B cell (primary cell): ENCODE results near the gene CLEC18B. TPM values are rescaled to one million over a fixed set of nuclear protein-coding genes. Genes with fewer than 3 reads are reported as not detected.
"Not testable (repeated sequence)": the region's sequence is repeated elsewhere in the genome, so short reads cannot be mapped to it uniquely, and the experiment has no call there.

Source experiments
- ATAC-seq: fragments of 200-7000 bp; cut with Tn5 transposase; one replicate; pipeline ENCODE4 v1.10.0; 2021; ENCODE audit warnings: low read depth, mild to moderate bottlenecking, moderate number of reproducible peaks, moderate library complexity
- CTCF ChIA-PET: fragments of 350-600 bp; sonication (Branson Sonifier 250); formaldehyde crosslinking; loops from one replicate; lab custom pipeline; 2021; ENCODE audit warnings: antibody characterized with exemption, inconsistent platforms; lab: Charles Lee
- POLR2A ChIA-PET: fragments of 350-600 bp; sonication (Branson Sonifier 250); formaldehyde crosslinking; loops from one replicate; lab custom pipeline; 2021; ENCODE audit warnings: antibody characterized with exemption; lab: Charles Lee
- DNase-seq: peaks from one replicate; pipeline ENCODE4 v3.0.0; 2013
- H2AFZ ChIP-seq: 2 replicates; pipeline ENCODE4 v1.6.1; 2012; ENCODE audit warnings: mild to moderate bottlenecking, low read depth, low read length; ENCODE audit not compliant: insufficient read depth, poor library complexity, severe bottlenecking
- H3K27ac ChIP-seq, 2 donors: 1 replicate in 1 of 2; 2 replicates in 1 of 2; pipeline ENCODE4 v1.5.1; 2012 to 2013; ENCODE audit warnings: low read length in 2 of 2, mild to moderate bottlenecking in 2 of 2, moderate library complexity in 1 of 2
- H3K27me3 ChIP-seq, 4 experiments: fragments of 200-600 bp in 1 of 4; sonication (generic) in 1 of 4; replicated peaks in 1 of 4; 1 replicate in 2 of 4; 2 replicates in 2 of 4; pipeline versions ENCODE4 v1.6.1 to v1.7.0; 2013 to 2016; ENCODE audit warnings: low read length in 3 of 4, mild to moderate bottlenecking in 2 of 4, mixed read lengths in 1 of 4, moderate library complexity in 1 of 4; ENCODE audit not compliant: insufficient read depth in 4 of 4, control insufficient read depth in 3 of 4; ENCODE audit errors: control extremely low read depth in 1 of 4
- H3K36me3 ChIP-seq, 2 experiments: replicated peaks in 1 of 2; 1 replicate in 1 of 2; 2 replicates in 1 of 2; pipeline versions ENCODE4 v1.6.1 to v1.7.1; 2013; ENCODE audit warnings: low read length in 1 of 2; ENCODE audit not compliant: insufficient read depth in 2 of 2, control insufficient read depth in 1 of 2; ENCODE audit errors: control extremely low read depth in 1 of 2, extremely low read depth in 1 of 2
- H3K4me1 ChIP-seq, 2 donors: fragments of 200-600 bp in 1 of 2; sonication (generic) in 1 of 2; 1 replicate in 1 of 2; 2 replicates in 1 of 2; pipeline versions ENCODE4 v1.5.1 to v1.6.1; 2013 to 2017; ENCODE audit warnings: low read length in 2 of 2; ENCODE audit not compliant: control insufficient read depth in 2 of 2, insufficient read depth in 2 of 2
- H3K4me2 ChIP-seq: replicated peaks from 2 replicates; pipeline ENCODE3; 2012; ENCODE audit warnings: mild to moderate bottlenecking, low read depth, low read length; ENCODE audit not compliant: poor library complexity, severe bottlenecking
- H3K4me3 ChIP-seq, 5 experiments: fragments of 200-600 bp in 1 of 5; sonication (generic) in 1 of 5; 1 replicate in 3 of 5; 2 replicates in 2 of 5; pipeline versions ENCODE4 v1.5.1 to v1.7.0; 2011 to 2016; ENCODE audit warnings: low read length in 4 of 5, mild to moderate bottlenecking in 4 of 5, low read depth in 2 of 5, control low read depth in 1 of 5, moderate library complexity in 1 of 5; ENCODE audit not compliant: insufficient read depth in 1 of 5; ENCODE audit errors: control extremely low read depth in 1 of 5, extremely low read depth in 1 of 5
- H3K79me2 ChIP-seq: fragments of 200-600 bp; sonication (generic); one replicate; pipeline ENCODE4 v1.6.0; 2016; ENCODE audit warnings: low read length; ENCODE audit not compliant: control insufficient read depth, insufficient read depth
- H3K9ac ChIP-seq: fragments of 200-600 bp; sonication (generic); 2 replicates; pipeline ENCODE4 v1.6.1; 2017; ENCODE audit warnings: mild to moderate bottlenecking, low read length, moderate library complexity
- H3K9me3 ChIP-seq, 3 donors: one replicate each; pipeline versions ENCODE4 v1.6.1 to v1.7.1; 2013; ENCODE audit warnings: low read length in 2 of 3; ENCODE audit not compliant: control insufficient read depth in 2 of 3, insufficient read depth in 1 of 3; ENCODE audit errors: control extremely low read depth in 1 of 3
- H4K20me1 ChIP-seq: 2 replicates; pipeline ENCODE4 v1.6.0; 2012; ENCODE audit warnings: mild to moderate bottlenecking, low read length; ENCODE audit not compliant: insufficient read depth, control insufficient read depth, poor library complexity, severe bottlenecking
- H3K27ac Mint-ChIP-seq: one replicate; pipeline ENCODE4 v1.8.0; 2021; ENCODE audit warnings: mixed read lengths
- H3K27me3 Mint-ChIP-seq: one replicate; pipeline ENCODE4 v1.8.0; 2021; ENCODE audit warnings: mixed read lengths
- H3K4me1 Mint-ChIP-seq: one replicate; pipeline ENCODE4 v1.8.0; 2021; ENCODE audit warnings: mixed read lengths
- H3K4me3 Mint-ChIP-seq: one replicate; pipeline ENCODE4 v1.8.0; 2021; ENCODE audit warnings: mixed read lengths
- H3K9me3 Mint-ChIP-seq: one replicate; pipeline ENCODE4 v1.8.0; 2022; ENCODE audit warnings: mixed read lengths; ENCODE audit not compliant: insufficient read depth
- EZH2 ChIP-seq: IDR thresholded peaks from 2 replicates; pipeline ENCODE4 v1.6.1; 2012; ENCODE audit warnings: borderline replicate concordance, low read depth, mild to moderate bottlenecking, moderate library complexity, low read length; ENCODE audit not compliant: insufficient read depth, poor library complexity, severe bottlenecking
- WGBS: methylation state at CpG from one replicate; pipeline ENCODE4 v1.1.5; 2013; ENCODE audit warnings: missing lambda C conversion rate; ENCODE audit not compliant: insufficient coverage; 5-methylcytosine and 5-hydroxymethylcytosine counted together
- intact Hi-C: fragments of 100-400 bp; cut with micrococcal nuclease; formaldehyde crosslinking; loops from one replicate; pipeline ENCODE4 v1.10.0; 2022
- polyA plus RNA-seq: library from polyadenylated mRNA; depleted of rRNA; stranded (reverse); fragments of >200 nt; gene quantifications from 2 replicates; pipeline ENCODE4 v1.2.3, GENCODE V29; 2012
- total RNA-seq, 2 donors: library from RNA; stranded (reverse); fragments of 120-200 nt in 1 of 2; gene quantifications; 1 replicate in 1 of 2; 2 replicates in 1 of 2; pipeline versions ENCODE4 v1.2.3 to v1.2.4, GENCODE V29; 2013 to 2022
- TF ChIP-seq, protein P1 (sequence below): fragments of 200-600 bp; IDR thresholded peaks from one replicate; pipeline ENCODE4 v1.8.0; 2022; ENCODE audit warnings: antibody characterized with exemption, mild to moderate bottlenecking

Gene CLEC18B
- total and polyA plus RNA-seq, 2 donors (not counting 1 experiment from before 2014, with no cell fraction given) = 1.0 to 1.6 TPM

DNA sequence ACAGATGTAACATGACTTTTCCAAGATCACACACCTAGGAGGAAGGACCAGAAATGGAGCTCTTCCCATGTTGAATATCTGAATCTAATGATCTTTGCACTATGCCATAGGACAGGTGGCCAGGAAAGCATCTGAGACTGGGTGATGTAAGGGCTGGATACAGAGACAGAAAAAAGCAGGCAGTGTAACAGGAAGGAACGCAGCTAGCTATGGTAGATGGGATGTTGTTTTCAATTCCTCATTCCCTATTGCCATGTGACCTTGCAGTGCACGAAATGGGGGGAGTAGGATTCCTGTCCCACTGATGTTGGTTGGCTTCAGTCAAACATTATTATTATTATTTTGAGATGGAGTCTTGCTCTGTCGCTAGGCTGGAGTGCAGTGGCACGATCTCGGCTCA, 48.9 kb downstream of the CLEC18B start:
- Mint-ChIP-seq H3K9me3 (no peaks in the 10 kb centered on the region), H3K4me3 (no peak overlapping the region), H3K27me3 (no peaks in the 10 kb centered on the region), H3K27ac (no peak overlapping the region), H3K4me1 (peaks cover 3% of the 10 kb centered on the region)
- Histone ChIP-seq H4K20me1 (no peaks in the 10 kb centered on the region), H3K9me3 (no peaks in the 10 kb centered on the region), H3K27ac (no peak overlapping the region), H3K9ac (no peak overlapping the region), H3K27me3 (no peaks in the 10 kb centered on the region), H3K4me2 (no peak overlapping the region), H3K4me1 (peaks cover 0 to 4% of the 10 kb centered on the region in 2 donors), H3K79me2 (peaks cover 9% of the 10 kb centered on the region), H3K36me3 (no peaks in the 10 kb centered on the region), H3K4me3 (no peak overlapping the region), H2AFZ (no peak overlapping the region)
- no peak for DNase-seq
- CTCF ChIA-PET = no interaction called here
- TF ChIP-seq, protein P1, sequence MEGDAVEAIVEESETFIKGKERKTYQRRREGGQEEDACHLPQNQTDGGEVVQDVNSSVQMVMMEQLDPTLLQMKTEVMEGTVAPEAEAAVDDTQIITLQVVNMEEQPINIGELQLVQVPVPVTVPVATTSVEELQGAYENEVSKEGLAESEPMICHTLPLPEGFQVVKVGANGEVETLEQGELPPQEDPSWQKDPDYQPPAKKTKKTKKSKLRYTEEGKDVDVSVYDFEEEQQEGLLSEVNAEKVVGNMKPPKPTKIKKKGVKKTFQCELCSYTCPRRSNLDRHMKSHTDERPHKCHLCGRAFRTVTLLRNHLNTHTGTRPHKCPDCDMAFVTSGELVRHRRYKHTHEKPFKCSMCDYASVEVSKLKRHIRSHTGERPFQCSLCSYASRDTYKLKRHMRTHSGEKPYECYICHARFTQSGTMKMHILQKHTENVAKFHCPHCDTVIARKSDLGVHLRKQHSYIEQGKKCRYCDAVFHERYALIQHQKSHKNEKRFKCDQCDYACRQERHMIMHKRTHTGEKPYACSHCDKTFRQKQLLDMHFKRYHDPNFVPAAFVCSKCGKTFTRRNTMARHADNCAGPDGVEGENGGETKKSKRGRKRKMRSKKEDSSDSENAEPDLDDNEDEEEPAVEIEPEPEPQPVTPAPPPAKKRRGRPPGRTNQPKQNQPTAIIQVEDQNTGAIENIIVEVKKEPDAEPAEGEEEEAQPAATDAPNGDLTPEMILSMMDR = no peak
- no peak for TF ChIP-seq EZH2
- no peak for ATAC-seq
- intact Hi-C loops = no loop called here
- POLR2A ChIA-PET = no interaction called here
- 100% methylated on average over 3 of the region's 5 CpGs for WGBS

- intact Hi-C loops = not testable (repeated sequence)
These were observed 50.7 kb downstream of the CLEC18B start for GRCh38 chr16:74370338-74371135.

GRCh38 chr16:74368002-74368911, 53.0 kb downstream of the CLEC18B start:
- peak overlapping the region in 4 of 5 experiments; percentile 60 to 77 (median 69) for H3K4me3 ChIP-seq
- H3K79me2 ChIP-seq = peaks cover 46% of the 10 kb centered on the region
- H3K36me3 ChIP-seq, H3K9me3 Mint-ChIP-seq, H3K9me3 ChIP-seq, H3K27me3 Mint-ChIP-seq, POLR2A ChIA-PET, H3K4me1 Mint-ChIP-seq, intact Hi-C loops, H3K27me3 ChIP-seq, CTCF ChIA-PET: not testable (repeated sequence)
- H2AFZ ChIP-seq = peak overlapping the region; percentile 79
- peak overlapping the region; percentile 67 to 86 for H3K27ac ChIP-seq
- DNase-seq (peak; percentile 99), ATAC-seq (peak; percentile 93)
- peak overlapping the region; percentile 67 for H3K9ac ChIP-seq
- Mint-ChIP-seq H3K27ac (peak overlapping the region; percentile 92), H3K4me3 (peak overlapping the region; percentile 89)
- peaks cover 5 to 13% of the 10 kb centered on the region in 2 donors for H3K4me1 ChIP-seq
- under 1% methylated on average over 54 of the region's 81 CpGs for WGBS
- H4K20me1 ChIP-seq = peaks cover 14% of the 10 kb centered on the region
- peak overlapping the region; percentile 69 for H3K4me2 ChIP-seq

More at GRCh38 chr16:74370338-74371135, 50.7 kb downstream of the CLEC18B start:
- H3K4me3 Mint-ChIP-seq, POLR2A ChIA-PET, H3K9ac ChIP-seq, H3K36me3 ChIP-seq, H3K4me2 ChIP-seq, H3K4me3 ChIP-seq, H3K27me3 ChIP-seq, H3K27ac ChIP-seq, DNase-seq, H3K4me1 Mint-ChIP-seq, H3K9me3 ChIP-seq, H3K27ac Mint-ChIP-seq, H4K20me1 ChIP-seq, H3K9me3 Mint-ChIP-seq, H2AFZ ChIP-seq, H3K27me3 Mint-ChIP-seq, CTCF ChIA-PET, ATAC-seq: not testable (repeated sequence)
- 98% methylated on average over 10 of the region's 20 CpGs for WGBS
- peaks cover 5 to 13% of the 10 kb centered on the region in 2 donors for H3K4me1 ChIP-seq
- H3K79me2 ChIP-seq = peaks cover 24% of the 10 kb centered on the region
